Breast epithelium (tissue), 4 donors: ENCODE data around the gene UFM1. TPM values are rescaled to one million over a fixed set of nuclear protein-coding genes. Genes with fewer than 3 reads are reported as not detected.

Source experiments
- DNase-seq, 2 donors: peaks; one replicate each; pipeline ENCODE4 v3.0.0-alpha.2; 2019; ENCODE audit warnings: low spot score in 2 of 2
- H3K27ac ChIP-seq, 2 donors: fragments of 200-600 bp; sonication (generic) in 1 of 2; one replicate each; pipeline ENCODE4 v1.5.1; 2016 to 2019; ENCODE audit warnings: mild to moderate bottlenecking in 1 of 2
- H3K27me3 ChIP-seq, 2 donors: fragments of 200-600 bp; sonication (generic) in 1 of 2; one replicate each; pipeline versions ENCODE4 v1.5.1 to v1.6.0; 2017 to 2019; ENCODE audit warnings: control low read depth in 1 of 2, mild to moderate bottlenecking in 1 of 2
- H3K36me3 ChIP-seq: fragments of 200-600 bp; one replicate; pipeline ENCODE4 v1.5.1; 2019
- H3K4me1 ChIP-seq, 2 donors: fragments of 200-600 bp; sonication (generic); one replicate each; pipeline ENCODE4 v1.5.1; 2016 to 2019; ENCODE audit warnings: control low read depth in 1 of 2
- H3K4me3 ChIP-seq, 3 donors: fragments of 200-600 bp; sonication (generic); 1 replicate in 2 of 3; 2 replicates in 1 of 3; pipeline ENCODE4 v1.5.1; 2016 to 2019; ENCODE audit warnings: mild to moderate bottlenecking in 3 of 3, moderate library complexity in 2 of 3
- H3K9me3 ChIP-seq, 2 donors: fragments of 200-600 bp; sonication (generic) in 1 of 2; one replicate each; pipeline ENCODE4 v1.5.1; 2016 to 2019; ENCODE audit warnings: control low read depth in 1 of 2
- CTCF ChIP-seq, 3 donors: fragments of 450-650 bp; IDR thresholded peaks; one replicate each; pipeline ENCODE4 v1.5.1; 2016 to 2017; ENCODE audit warnings: antibody characterized with exemption in 3 of 3, mild to moderate bottlenecking in 3 of 3, moderate library complexity in 3 of 3
- POLR2A ChIP-seq: fragments of 450-650 bp; IDR thresholded peaks from one replicate; pipeline ENCODE4 v1.6.1; 2016; ENCODE audit warnings: antibody characterized with exemption, mild to moderate bottlenecking, moderate library complexity
- POLR2AphosphoS5 ChIP-seq, 3 donors: sonication (generic); formaldehyde crosslinking; IDR thresholded peaks; one replicate each; pipeline ENCODE4 v1.6.1; 2017; ENCODE audit warnings: antibody characterized with exemption in 3 of 3
- intact Hi-C: fragments of 100-400 bp; cut with DNase I; formaldehyde crosslinking; loops from one replicate; pipeline ENCODE4 v1.15.1; 2023; ENCODE audit warnings: low total_unique reads
- total RNA-seq, 3 donors: library from RNA; depleted of rRNA; stranded (reverse); fragments of >200 nt; gene quantifications; one replicate each; pipeline ENCODE4 v1.1.0, GENCODE V29; 2016

Gene UFM1
- total RNA-seq, 3 donors from 2014 or later: 52.2 to 80.1 (median 58.7) TPM

- TF ChIP-seq POLR2AphosphoS5 (IDR thresholded peaks at IDR 0.05): no peak
- no peak for TF ChIP-seq POLR2A
- no peak for TF ChIP-seq CTCF (IDR thresholded peaks at IDR 0.05)
- DNase-seq: no peak
- Histone ChIP-seq H3K9me3 (no peaks in the 10 kb centered on the region), H3K27me3 (no peaks in the 10 kb centered on the region), H3K27ac (no peak overlapping the region), H3K36me3 (no peaks in the 10 kb centered on the region), H3K4me1 (no peaks in the 10 kb centered on the region), H3K4me3 (no peak overlapping the region)
- intact Hi-C loops: no loop called here
Measured at GRCh38 chr13:38338089-38338488, 11.6 kb upstream of the UFM1 start.

- H3K4me3 ChIP-seq: no peak overlapping the region
- H3K4me1 ChIP-seq: no peaks in the 10 kb centered on the region
- no peaks in the 10 kb centered on the region for H3K36me3 ChIP-seq
- intact Hi-C loops: no loop called here
- no peaks in the 10 kb centered on the region for H3K9me3 ChIP-seq
- no peaks in the 10 kb centered on the region for H3K27me3 ChIP-seq
- no peak overlapping the region for H3K27ac ChIP-seq
- no peak for DNase-seq
- TF ChIP-seq CTCF (IDR thresholded peaks at IDR 0.05) (no peak), POLR2AphosphoS5 (IDR thresholded peaks at IDR 0.05) (no peak), POLR2A (no peak)
Measured at GRCh38 chr13:38340624-38341023, 9.0 kb upstream of the UFM1 start.

GRCh38 chr13:38341149-38341692 lies 8.4 kb upstream of the UFM1 start:
- no peaks in the 10 kb centered on the region for H3K9me3 ChIP-seq
- H3K27ac ChIP-seq: no peak overlapping the region
- no peak overlapping the region for H3K4me3 ChIP-seq
- TF ChIP-seq POLR2A (no peak), CTCF (IDR thresholded peaks at IDR 0.05) (no peak)
- no peaks in the 10 kb centered on the region for H3K27me3 ChIP-seq
- H3K4me1 ChIP-seq: no peaks in the 10 kb centered on the region
- no peaks in the 10 kb centered on the region for H3K36me3 ChIP-seq
- intact Hi-C loops: no loop called here
- DNase-seq: no peak

- intact Hi-C loops: no loop called here
- H3K9me3 ChIP-seq: no peaks in the 10 kb centered on the region
- no peak overlapping the region for H3K27ac ChIP-seq
- H3K27me3 ChIP-seq: no peaks in the 10 kb centered on the region
- no peak for DNase-seq
- H3K4me3 ChIP-seq: no peak overlapping the region
- TF ChIP-seq CTCF (IDR thresholded peaks at IDR 0.05): no peak
- H3K4me1 ChIP-seq: peaks cover 0 to 12% of the 10 kb centered on the region in 2 donors
- no peaks in the 10 kb centered on the region for H3K36me3 ChIP-seq
Measured at GRCh38 chr13:38346764-38347163, 2.9 kb upstream of the UFM1 start.

GRCh38 chr13:38348861-38349389 lies 726 bp upstream of the UFM1 start:
- peak overlapping the region; percentile 92 to 93 for H3K27ac ChIP-seq

More at GRCh38 chr13:38348861-38349389, 726 bp upstream of the UFM1 start:
- Histone ChIP-seq H3K36me3 (no peaks in the 10 kb centered on the region), H3K27me3 (no peaks in the 10 kb centered on the region), H3K4me3 (peak overlapping the region; percentile 82 to 86 (median 85)), H3K4me1 (peaks cover 0 to 22% of the 10 kb centered on the region in 2 donors), H3K9me3 (no peaks in the 10 kb centered on the region)
- intact Hi-C loops: no loop called here
- TF ChIP-seq POLR2AphosphoS5 (IDR thresholded peaks at IDR 0.05): no peak
- TF ChIP-seq CTCF (IDR thresholded peaks at IDR 0.05): no peak
- TF ChIP-seq POLR2A: no peak
- DNase-seq: no peak
